GF-D8 (cell line): ENCODE measurements around the gene CCDC91.
"Not testable (repeated sequence)": the region's sequence is repeated elsewhere in the genome, so short reads cannot be mapped to it uniquely, and the experiment has no call there.

Experiments used
- DNase-seq: peaks from one replicate; lab custom pipeline; 2025; lab: John Stamatoyannopoulos, UW

Gene CCDC91

GRCh38 chr12:28460420-28461130 lies 270.3 kb downstream of the CCDC91 start:
- DNase-seq = no peak

GRCh38 chr12:28463396-28463795 lies 273.1 kb downstream of the CCDC91 start:
- DNase-seq = no peak

- not testable (repeated sequence) for DNase-seq
These were observed 281.5 kb downstream of the CCDC91 start for GRCh38 chr12:28471762-28472161.

GRCh38 chr12:28476206-28476605 lies 285.9 kb downstream of the CCDC91 start:
- not testable (repeated sequence) for DNase-seq

- not testable (repeated sequence) for DNase-seq
These were observed 288.8 kb downstream of the CCDC91 start for GRCh38 chr12:28479097-28479496.

- no peak for DNase-seq
These were observed 289.4 kb downstream of the CCDC91 start for GRCh38 chr12:28479683-28480082.

- no peak for DNase-seq
These were observed 293.9 kb downstream of the CCDC91 start for GRCh38 chr12:28484156-28484555.

- no peak for DNase-seq
These were observed 296.3 kb downstream of the CCDC91 start for GRCh38 chr12:28486521-28486920.

- no peak for DNase-seq
These were observed 299.0 kb downstream of the CCDC91 start for GRCh38 chr12:28489246-28489645.

GRCh38 chr12:28497889-28498411 lies 307.7 kb downstream of the CCDC91 start:
- DNase-seq = no peak

- no peak for DNase-seq
These were observed 308.6 kb downstream of the CCDC91 start for GRCh38 chr12:28498850-28499249.

GRCh38 chr12:28500373-28501024 lies 310.2 kb downstream of the CCDC91 start:
- no peak for DNase-seq

- no peak for DNase-seq
These were observed 316.0 kb downstream of the CCDC91 start for GRCh38 chr12:28506271-28506670.

GRCh38 chr12:28507033-28507432 lies 316.8 kb downstream of the CCDC91 start:
- DNase-seq = no peak

GRCh38 chr12:28507867-28508266 lies 317.6 kb downstream of the CCDC91 start:
- DNase-seq = no peak

- DNase-seq = no peak
These were observed 322.1 kb downstream of the CCDC91 start for GRCh38 chr12:28512406-28512805.

- no peak for DNase-seq
These were observed 322.6 kb downstream of the CCDC91 start for GRCh38 chr12:28512876-28513275.

- no peak for DNase-seq
These were observed 323.7 kb downstream of the CCDC91 start for GRCh38 chr12:28513983-28514382.

- DNase-seq = no peak
These were observed 326.8 kb downstream of the CCDC91 start for GRCh38 chr12:28517101-28517500.

GRCh38 chr12:28527631-28528249 lies 337.5 kb downstream of the CCDC91 start:
- no peak for DNase-seq

- no peak for DNase-seq
These were observed 345.0 kb downstream of the CCDC91 start for GRCh38 chr12:28535216-28535615.

GRCh38 chr12:28536088-28536487 lies 345.8 kb downstream of the CCDC91 start:
- DNase-seq = no peak

- no peak for DNase-seq
These were observed 347.2 kb downstream of the CCDC91 start for GRCh38 chr12:28537474-28537873.
